GM23248 (cell line): ENCODE measurements around the gene DSG4.

ENCODE experiments used
- EZH2 ChIP-seq: fragments of 200-600 bp; sonication (generic); IDR thresholded peaks from 2 replicates; pipeline ENCODE4 v1.6.1; 2018; ENCODE audit warnings: antibody characterized with exemption, mild to moderate bottlenecking; ENCODE audit not compliant: insufficient read depth, poor library complexity, severe bottlenecking
- EZH2phosphoT487 ChIP-seq: fragments of 200-600 bp; sonication (generic); IDR thresholded peaks from 2 replicates; pipeline ENCODE4 v1.6.1; 2018; ENCODE audit warnings: antibody characterized with exemption, moderate library complexity, mild to moderate bottlenecking, low read depth; ENCODE audit not compliant: insufficient read depth

GRCh38 chr18:31439807-31440325 lies 63.3 kb downstream of the DSG4 start:
- TF ChIP-seq EZH2 (no peak), EZH2phosphoT487 (no peak)
